ENCODE measurements around the gene IGF2BP3.
A peak's percentile ranks its signal among the peaks of the same experiment; 100 is the strongest.

Gene IGF2BP3

DNA sequence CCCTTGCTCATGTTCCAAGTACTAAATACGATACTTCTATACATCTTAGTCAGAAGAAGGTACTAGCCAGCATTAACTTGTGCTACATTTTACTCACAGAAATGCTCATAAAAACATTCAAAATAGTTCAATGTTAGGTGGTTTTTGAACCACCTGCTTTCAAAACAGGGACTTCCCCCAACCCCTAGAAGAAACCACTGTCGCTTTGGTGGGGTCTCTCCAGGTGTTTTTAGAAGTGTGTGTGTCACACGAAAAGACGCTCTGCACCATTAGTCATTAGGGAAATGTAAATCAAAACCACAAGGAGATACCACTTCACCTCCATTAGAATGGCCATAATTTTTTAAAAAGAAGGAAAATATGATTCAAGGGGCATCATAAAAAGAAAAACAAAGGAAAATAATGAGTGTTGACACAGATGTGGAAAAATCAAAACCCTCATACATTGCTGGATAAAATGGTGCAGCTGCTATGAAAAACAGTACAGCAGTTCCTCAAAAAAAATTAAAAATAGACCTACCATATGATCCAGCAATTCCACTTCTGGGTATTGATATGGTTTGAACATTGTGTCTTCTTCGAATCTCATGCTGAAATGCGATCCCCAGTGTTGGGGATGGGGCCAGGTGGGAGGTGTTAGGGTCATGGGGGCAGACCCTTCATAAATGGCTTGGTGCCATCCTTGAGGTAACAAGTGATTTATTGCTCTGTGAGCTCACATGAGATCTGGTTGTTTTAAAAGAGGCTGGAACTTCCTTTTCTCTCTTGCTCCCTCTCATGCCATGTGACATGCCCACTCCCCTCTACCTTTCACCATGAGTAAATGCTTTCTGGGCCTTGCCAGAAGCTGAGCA lies 96.9 kb downstream of the IGF2BP3 start:
- DNase-seq: peak; percentile 6

DNA sequence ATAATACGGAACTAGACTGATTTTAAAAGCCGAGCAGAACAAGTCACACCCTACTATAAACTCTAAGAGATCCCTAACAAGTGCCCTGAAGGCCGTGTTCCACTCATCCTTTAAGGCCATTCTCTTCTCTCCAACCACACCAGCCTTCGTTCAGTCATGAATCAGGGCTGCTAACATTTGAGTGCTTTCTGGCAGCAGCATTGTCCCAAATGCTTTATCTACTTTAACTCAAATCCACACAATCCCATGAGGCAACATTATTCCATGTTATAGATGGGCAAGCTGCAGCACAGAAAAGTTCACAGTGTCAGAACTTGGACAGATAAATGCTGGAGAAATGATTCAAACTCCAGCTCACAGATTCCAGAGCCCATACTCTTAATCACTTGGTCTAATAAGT lies 97.7 kb downstream of the IGF2BP3 start:
- DNase-seq: no peak

GRCh38 chr7:23371654-23372053 lies 98.6 kb downstream of the IGF2BP3 start:
- DNase-seq: no peak

DNA sequence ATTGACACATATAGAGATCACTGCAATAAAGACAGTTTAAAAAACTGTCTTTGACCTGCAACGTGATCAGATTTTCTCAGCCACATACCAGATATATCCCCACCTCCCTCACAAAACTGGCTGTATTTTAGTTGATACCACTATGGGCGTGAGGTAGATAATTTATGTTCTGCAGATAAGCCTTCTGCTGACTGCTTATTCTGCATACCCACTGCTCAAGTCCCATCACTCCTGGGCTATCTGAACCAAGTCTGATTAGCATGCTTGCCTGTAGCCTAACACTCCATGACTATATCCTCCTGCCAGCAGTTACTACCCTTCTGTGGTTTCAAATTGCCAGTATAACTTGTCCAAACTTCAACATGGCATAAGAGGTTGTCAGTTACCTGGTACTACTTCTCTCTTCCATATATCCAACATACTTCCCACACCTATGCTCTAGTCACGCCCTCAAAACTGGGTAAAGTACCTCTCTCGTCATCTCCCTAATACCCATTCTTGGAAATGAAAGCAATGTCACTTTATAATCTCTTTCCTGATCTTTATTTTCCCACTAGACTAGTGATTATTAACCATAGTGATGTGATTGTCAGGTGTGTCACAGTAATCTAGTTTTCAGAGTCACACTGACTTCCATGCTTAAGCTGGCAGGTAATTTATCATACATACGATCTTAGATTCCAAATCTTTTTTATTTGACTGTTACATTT lies 100.4 kb downstream of the IGF2BP3 start:
- no peak for DNase-seq

- DNase-seq: no peak
Observed at GRCh38 chr7:23369100-23369499, 101.2 kb downstream of the IGF2BP3 start.

GRCh38 chr7:23358152-23358674 lies 112.1 kb downstream of the IGF2BP3 start:
- no peak for DNase-seq

GRCh38 chr7:23357190-23358093 lies 112.8 kb downstream of the IGF2BP3 start:
- DNase-seq: no peak

DNA sequence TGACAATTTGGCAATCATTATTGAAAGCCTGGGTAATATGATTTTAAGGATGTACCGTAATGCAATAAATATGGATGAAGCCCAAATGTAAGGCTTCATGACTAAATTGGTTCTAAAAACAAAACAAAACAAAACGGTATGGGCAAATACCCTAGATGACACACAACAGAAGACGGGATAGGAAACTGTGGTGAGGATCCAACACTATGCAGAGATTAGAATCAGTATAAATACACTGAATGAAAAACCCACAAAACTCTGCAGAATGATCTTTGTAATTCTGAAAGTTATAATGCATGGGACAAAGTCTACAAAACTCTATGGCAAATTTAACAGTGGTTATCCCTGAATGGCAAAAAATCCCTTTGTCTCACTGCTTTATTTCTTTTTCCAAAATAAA lies 113.6 kb downstream of the IGF2BP3 start:
- DNase-seq: no peak

- DNase-seq: no peak
Observed at GRCh38 chr7:23356168-23356567, 114.1 kb downstream of the IGF2BP3 start.

GRCh38 chr7:23353172-23353571 lies 117.1 kb downstream of the IGF2BP3 start:
- no peak for DNase-seq

- DNase-seq: no peak
Observed at GRCh38 chr7:23350466-23350865, 119.8 kb downstream of the IGF2BP3 start.

DNA sequence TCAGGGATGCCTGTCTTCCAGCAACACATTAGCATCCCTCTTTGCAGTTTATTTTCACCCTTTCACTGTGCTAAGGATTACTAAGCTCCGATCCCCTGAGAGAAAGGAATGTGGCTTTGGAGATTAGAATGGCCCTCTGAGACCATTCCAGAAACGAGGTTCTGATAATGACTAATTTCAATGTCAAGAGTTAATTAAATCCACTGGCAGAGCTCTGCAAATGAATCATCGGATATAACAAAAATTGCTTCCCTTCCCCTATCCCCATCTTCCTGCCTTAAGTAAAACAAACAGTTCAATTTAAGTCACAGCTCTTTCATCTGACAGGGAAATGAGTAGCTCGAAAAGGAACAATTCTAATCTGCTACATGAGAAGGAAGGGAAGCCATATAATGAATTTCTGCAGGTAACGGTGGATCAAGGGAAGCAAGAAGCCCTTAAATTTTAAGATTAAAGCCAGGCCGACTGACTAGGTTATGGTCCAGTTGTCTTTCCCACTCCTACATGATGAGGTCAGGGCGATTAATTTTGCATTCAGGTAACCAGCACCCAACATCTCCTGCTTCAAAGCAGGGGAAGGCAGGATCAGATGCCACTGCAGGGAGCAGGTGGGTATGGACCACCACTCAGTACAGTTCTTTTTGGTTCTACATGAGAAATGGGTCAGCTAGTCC lies 120.7 kb downstream of the IGF2BP3 start:
- DNase-seq: no peak

DNA sequence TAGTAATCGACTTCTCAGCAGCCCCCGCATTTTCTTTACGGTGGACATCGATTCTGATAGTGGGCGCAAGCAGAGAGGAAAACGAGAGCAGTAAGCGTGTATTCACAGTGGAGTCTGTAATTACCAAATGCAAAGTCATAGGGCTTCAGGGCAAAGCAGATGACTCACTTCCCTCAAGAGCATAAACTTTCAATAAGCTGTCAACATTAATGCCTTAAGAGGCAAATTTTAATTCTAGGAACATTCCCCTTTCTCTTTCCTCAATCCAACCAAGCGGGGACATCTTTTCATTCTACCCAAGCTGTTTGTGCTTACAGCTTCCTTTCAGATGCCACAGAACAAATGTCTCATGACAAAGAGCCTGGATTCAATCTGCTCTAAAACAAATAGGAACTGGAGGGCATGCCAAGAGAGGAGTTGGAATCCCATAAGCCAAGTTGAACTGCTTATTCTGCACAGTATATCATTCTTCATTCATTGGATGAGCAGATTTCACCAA lies 122.6 kb downstream of the IGF2BP3 start:
- DNase-seq: no peak

GRCh38 chr7:23347033-23347681 lies 123.1 kb downstream of the IGF2BP3 start:
- no peak for DNase-seq

DNA sequence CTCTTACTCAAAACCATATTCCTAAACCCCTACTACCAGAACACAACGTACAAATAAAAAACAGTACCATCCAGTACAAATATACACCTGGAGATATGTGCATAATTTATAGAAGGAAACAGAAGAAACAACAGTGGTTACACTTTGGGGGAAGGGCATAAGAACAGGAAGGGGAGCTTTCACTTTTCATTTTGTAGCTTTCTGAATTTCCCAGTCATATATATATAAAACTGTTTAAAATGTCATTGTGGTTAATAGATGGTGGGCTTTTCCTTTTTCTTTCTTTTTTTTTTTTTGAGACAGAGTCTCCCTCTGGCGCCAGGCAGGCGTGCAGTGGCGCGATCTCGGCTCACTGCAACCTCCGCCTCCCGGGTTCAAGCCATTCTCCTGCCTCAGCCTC lies 124.0 kb downstream of the IGF2BP3 start:
- no peak for DNase-seq

GRCh38 chr7:23345601-23346000 lies 124.7 kb downstream of the IGF2BP3 start:
- DNase-seq: no peak

DNA sequence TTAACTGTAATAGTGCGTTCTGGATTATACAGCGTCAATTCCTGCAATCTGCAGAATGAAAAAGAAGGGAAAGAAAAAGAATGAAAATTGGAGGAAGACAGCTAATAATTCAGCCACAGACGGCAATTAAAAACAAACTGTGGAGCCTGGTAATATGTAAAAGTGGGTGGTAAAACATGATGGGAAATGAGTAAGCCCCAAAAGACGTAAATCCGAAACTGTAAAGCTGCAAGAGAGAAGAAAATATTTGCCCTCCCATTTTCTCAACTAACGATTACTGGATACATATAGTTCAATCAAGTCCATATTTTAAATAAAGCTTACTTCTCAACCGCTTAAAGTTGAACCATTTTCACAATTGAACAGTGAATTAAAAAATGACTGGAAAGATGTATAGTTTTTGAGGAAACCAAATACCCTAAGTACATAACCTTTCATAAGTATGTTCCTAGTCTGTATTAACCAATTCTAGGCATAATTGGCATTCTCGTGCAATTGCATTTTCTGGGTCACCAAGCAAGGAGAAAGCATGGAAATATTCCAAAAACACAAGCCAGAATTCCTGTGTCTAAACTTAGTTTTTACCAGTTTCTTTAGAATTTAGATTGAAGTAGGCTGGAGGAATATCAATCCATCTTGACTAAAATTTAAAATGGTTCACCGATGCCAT lies 126.3 kb downstream of the IGF2BP3 start:
- DNase-seq: no peak

GRCh38 chr7:23343102-23343501 lies 127.2 kb downstream of the IGF2BP3 start:
- DNase-seq: no peak

DNA sequence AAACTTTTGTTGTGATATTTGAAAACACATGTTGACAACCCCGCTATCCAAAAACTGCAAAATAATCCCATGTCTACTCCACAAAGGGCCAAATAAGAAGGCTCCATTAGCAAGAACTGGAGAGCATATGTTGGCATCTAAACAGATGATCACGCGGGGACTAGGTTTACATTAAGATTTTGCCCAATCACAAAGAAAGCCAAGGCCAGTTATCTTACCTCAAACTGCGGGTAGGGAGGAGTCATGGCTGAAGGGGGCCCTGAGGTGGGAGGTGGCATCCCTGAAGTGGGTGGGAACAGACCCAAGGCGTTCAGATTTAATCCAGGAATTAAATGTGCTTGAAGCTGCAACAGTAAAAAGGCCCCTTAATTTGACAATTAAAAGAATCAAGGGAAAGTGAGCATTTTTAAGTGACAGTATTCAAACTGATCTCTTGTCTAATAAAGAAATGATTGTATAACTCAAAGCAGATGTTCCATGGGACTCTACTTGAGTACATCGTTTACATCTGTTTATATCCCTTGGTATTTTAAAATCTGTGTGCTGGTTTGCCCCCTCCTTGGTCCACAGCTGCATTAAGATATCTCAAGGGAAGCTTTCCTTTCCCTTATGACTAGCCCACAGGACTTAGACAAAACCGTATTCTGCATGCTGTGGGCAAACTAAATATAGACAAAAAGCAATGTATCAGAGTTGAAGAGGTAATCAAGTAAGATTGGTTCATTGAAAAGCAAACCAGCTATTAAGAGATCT lies 128.3 kb downstream of the IGF2BP3 start:
- no peak for DNase-seq

DNA sequence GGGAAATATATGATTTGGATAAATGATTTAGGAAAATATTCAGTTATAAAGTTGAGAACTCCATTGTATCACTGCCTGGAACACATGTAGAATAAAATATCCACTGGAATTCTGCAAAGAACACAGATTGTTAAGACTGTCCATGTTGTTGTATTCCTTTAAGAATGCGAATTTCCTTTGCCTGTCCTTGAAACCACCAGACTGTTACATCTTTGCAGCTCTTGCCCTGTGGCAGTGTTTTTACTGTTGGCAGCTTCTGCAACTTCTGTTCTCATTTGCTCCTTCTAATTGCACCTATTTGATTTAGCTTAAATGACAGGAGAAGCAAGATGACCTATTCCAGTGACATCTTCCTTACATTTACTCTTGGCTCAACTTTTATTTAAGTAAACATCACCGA lies 131.4 kb downstream of the IGF2BP3 start:
- no peak for DNase-seq
